GM12801 (cell line): Measurements from ENCODE around the gene SGMS2.

ENCODE experiments used
- CTCF ChIP-seq: IDR thresholded peaks from one replicate; pipeline ENCODE4 v1.5.1; 2011; ENCODE audit warnings: control low read depth; ENCODE audit not compliant: insufficient read length; ENCODE audit errors: extremely low read depth

Gene SGMS2

DNA sequence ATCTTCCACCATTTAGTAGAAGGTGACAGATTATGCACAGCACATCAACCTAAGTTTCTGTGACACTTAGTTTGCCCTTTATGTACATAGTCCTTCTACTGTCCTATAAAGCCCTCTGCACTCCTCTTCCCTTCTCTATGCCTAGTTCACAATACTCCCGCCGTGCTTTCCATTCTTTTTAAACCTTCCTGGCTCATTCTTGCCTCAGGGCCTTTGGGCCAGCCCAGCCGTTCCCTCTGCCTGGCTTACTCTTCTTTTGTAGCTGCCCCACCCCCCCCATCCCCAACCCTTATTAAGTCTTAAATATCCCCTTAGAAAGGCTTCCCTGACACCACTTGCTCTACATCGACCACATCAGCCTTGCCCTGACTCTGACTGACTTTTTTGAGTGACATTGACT lies 33.0 kb downstream of the SGMS2 start:
- no peak for TF ChIP-seq CTCF

DNA sequence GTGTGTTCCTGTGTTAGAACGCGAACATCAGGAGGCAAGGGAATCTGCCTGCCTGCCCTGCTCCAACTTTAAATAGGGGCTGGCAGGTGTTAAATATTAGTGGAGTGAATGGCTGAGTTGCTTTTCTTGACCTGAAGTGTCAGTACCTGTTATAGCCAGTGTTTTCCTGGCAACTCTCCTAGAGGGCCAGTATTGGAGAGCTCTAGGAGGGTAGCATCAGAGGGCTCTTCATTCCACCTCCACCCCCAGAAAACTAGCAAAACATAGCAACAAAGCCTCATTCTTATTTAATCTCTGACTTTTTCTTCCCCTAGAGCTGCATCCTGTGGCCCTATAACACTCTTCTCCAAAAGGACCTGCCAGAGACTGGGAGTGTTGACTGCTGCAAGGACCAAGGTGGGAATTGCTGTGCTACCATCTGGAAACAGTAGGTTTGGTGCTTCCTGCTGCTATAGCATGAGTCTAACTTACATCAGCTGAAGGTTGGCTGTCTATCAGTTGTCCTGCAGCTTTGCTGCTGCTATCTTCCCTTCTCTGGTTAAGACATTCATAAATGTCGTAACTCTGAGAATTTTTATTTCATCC lies 33.5 kb downstream of the SGMS2 start:
- no peak for TF ChIP-seq CTCF

DNA sequence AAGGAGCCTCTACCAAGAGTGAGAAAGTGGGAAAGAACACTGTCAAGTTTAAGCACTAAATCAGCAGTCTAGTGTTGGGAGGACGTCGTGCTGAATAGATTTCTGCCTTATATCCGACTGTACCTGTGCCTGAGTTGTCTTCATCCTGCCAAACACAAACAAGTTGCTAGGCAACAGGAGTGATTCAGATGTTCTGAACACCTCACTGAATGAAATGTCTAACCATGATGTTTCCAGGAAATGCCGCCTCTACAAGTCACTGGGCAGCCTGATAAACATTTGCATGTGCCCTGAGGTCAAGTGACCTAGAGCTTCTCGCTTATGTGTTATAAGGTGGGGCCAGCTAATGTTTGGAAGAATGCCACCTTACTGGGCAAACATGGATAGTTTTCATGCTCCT lies 37.9 kb downstream of the SGMS2 start:
- no peak for TF ChIP-seq CTCF

- no peak for TF ChIP-seq CTCF
Measured at GRCh38 chr4:107863416-107863815, 38.7 kb downstream of the SGMS2 start.

- TF ChIP-seq CTCF, result no peak
Measured at GRCh38 chr4:107863850-107864371, 39.2 kb downstream of the SGMS2 start.

GRCh38 chr4:107866726-107867125 lies 42.0 kb downstream of the SGMS2 start:
- no peak for TF ChIP-seq CTCF

- TF ChIP-seq CTCF, result no peak
Measured at GRCh38 chr4:107870236-107870635, 45.5 kb downstream of the SGMS2 start.
